Measurements from ENCODE around the gene ZNF648.

GRCh38 chr1:182064611-182065010 lies 3.1 kb upstream of the ZNF648 start:
- TF ChIP-seq, protein P1, sequence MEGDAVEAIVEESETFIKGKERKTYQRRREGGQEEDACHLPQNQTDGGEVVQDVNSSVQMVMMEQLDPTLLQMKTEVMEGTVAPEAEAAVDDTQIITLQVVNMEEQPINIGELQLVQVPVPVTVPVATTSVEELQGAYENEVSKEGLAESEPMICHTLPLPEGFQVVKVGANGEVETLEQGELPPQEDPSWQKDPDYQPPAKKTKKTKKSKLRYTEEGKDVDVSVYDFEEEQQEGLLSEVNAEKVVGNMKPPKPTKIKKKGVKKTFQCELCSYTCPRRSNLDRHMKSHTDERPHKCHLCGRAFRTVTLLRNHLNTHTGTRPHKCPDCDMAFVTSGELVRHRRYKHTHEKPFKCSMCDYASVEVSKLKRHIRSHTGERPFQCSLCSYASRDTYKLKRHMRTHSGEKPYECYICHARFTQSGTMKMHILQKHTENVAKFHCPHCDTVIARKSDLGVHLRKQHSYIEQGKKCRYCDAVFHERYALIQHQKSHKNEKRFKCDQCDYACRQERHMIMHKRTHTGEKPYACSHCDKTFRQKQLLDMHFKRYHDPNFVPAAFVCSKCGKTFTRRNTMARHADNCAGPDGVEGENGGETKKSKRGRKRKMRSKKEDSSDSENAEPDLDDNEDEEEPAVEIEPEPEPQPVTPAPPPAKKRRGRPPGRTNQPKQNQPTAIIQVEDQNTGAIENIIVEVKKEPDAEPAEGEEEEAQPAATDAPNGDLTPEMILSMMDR (conservative IDR thresholded peaks at IDR 0.05 in 1 of 2, IDR thresholded peaks at IDR 0.05 in 1 of 2; ENCODE audit: low read depth in 1 of 2, low read length in 2 of 2) = no peak
- no peak for TF ChIP-seq EZH2 (IDR thresholded peaks at IDR 0.05; ENCODE audit: low read length, missing control alignments)

Data from fibroblast of lung (primary cell).